Measurements from ENCODE around the gene FAHD2A.

The FAHD2A gene

GRCh38 chr2:95379371-95379831 is 23.1 kb upstream of the FAHD2A start:
- no peaks in the 10 kb centered on the region for H4K20me1 ChIP-seq (ENCODE audit: control insufficient read depth, insufficient read depth, low read depth, low read length)
- no peak overlapping the region for H3K4me2 ChIP-seq (ENCODE audit: low read length)
- H3K9me3 ChIP-seq (ENCODE audit: control insufficient read depth, insufficient read depth, low read length) = no peaks in the 10 kb centered on the region
- peak; percentile 47 for TF ChIP-seq CTCF (IDR thresholded peaks at IDR 0.05; ENCODE audit: low read depth, low read length, poor library complexity, severe bottlenecking)
- TF ChIP-seq EZH2phosphoT487 (IDR thresholded peaks at IDR 0.05; ENCODE audit: borderline replicate concordance, low read length) = no peak
- no peak overlapping the region for H3K27ac ChIP-seq (ENCODE audit: low read depth, low read length)
- H3K36me3 ChIP-seq (ENCODE audit: control insufficient read depth, low read length) = no peaks in the 10 kb centered on the region
- no peak overlapping the region for H3K4me3 ChIP-seq (ENCODE audit: low read length)
- no peaks in the 10 kb centered on the region for H3K27me3 ChIP-seq (ENCODE audit: control insufficient read depth, low read length)
- H3K79me2 ChIP-seq (ENCODE audit: control insufficient read depth, low read length) = no peaks in the 10 kb centered on the region
- H3K9me2 ChIP-seq (replicated peaks; ENCODE audit: control insufficient read depth, low read length) = no peaks in the 10 kb centered on the region
- H3F3A ChIP-seq (ENCODE audit: control insufficient read depth, insufficient read depth) = no peaks in the 10 kb centered on the region
- H3K4me1 ChIP-seq (ENCODE audit: control insufficient read depth, low read length) = 0 out of 2 replicates have a peak, but pooled peaks cover 3% of the 10 kb centered on the region

- no peaks in the 10 kb centered on the region for H3K9me2 ChIP-seq (replicated peaks; ENCODE audit: control insufficient read depth, low read length)
- H3K4me1 ChIP-seq (ENCODE audit: control insufficient read depth, low read length) = 0 out of 2 replicates have a peak, but pooled peaks cover 3% of the 10 kb centered on the region
- H4K20me1 ChIP-seq (ENCODE audit: control insufficient read depth, insufficient read depth, low read depth, low read length) = no peaks in the 10 kb centered on the region
- no peak overlapping the region for H3K27ac ChIP-seq (ENCODE audit: low read depth, low read length)
- H3K27me3 ChIP-seq (ENCODE audit: control insufficient read depth, low read length) = no peaks in the 10 kb centered on the region
- no peak overlapping the region for H3K4me2 ChIP-seq (ENCODE audit: low read length)
- no peak for TF ChIP-seq CTCF (IDR thresholded peaks at IDR 0.05; ENCODE audit: low read depth, low read length, poor library complexity, severe bottlenecking)
- TF ChIP-seq EZH2phosphoT487 (IDR thresholded peaks at IDR 0.05; ENCODE audit: borderline replicate concordance, low read length) = no peak
- no peak overlapping the region for H3K4me3 ChIP-seq (ENCODE audit: low read length)
- no peaks in the 10 kb centered on the region for H3K36me3 ChIP-seq (ENCODE audit: control insufficient read depth, low read length)
- no peaks in the 10 kb centered on the region for H3K9me3 ChIP-seq (ENCODE audit: control insufficient read depth, insufficient read depth, low read length)
- no peaks in the 10 kb centered on the region for H3K79me2 ChIP-seq (ENCODE audit: control insufficient read depth, low read length)
- H3F3A ChIP-seq (ENCODE audit: control insufficient read depth, insufficient read depth) = no peaks in the 10 kb centered on the region
Measured at GRCh38 chr2:95380280-95380679, 22.2 kb upstream of the FAHD2A start.

- H3K9me2 ChIP-seq (replicated peaks; ENCODE audit: control insufficient read depth, low read length) = no peaks in the 10 kb centered on the region
- 0 out of 2 replicates have a peak, but pooled peaks cover 3% of the 10 kb centered on the region for H3K4me1 ChIP-seq (ENCODE audit: control insufficient read depth, low read length)
- H3K27ac ChIP-seq (ENCODE audit: low read depth, low read length) = no peak overlapping the region
- no peaks in the 10 kb centered on the region for H3K27me3 ChIP-seq (ENCODE audit: control insufficient read depth, low read length)
- H3K4me3 ChIP-seq (ENCODE audit: low read length) = no peak overlapping the region
- TF ChIP-seq EZH2phosphoT487 (IDR thresholded peaks at IDR 0.05; ENCODE audit: borderline replicate concordance, low read length) (no peak), CTCF (IDR thresholded peaks at IDR 0.05; ENCODE audit: low read depth, low read length, poor library complexity, severe bottlenecking) (no peak)
- no peaks in the 10 kb centered on the region for H3F3A ChIP-seq (ENCODE audit: control insufficient read depth, insufficient read depth)
- no peaks in the 10 kb centered on the region for H3K9me3 ChIP-seq (ENCODE audit: control insufficient read depth, insufficient read depth, low read length)
- no peaks in the 10 kb centered on the region for H3K79me2 ChIP-seq (ENCODE audit: control insufficient read depth, low read length)
- no peaks in the 10 kb centered on the region for H4K20me1 ChIP-seq (ENCODE audit: control insufficient read depth, insufficient read depth, low read depth, low read length)
- H3K36me3 ChIP-seq (ENCODE audit: control insufficient read depth, low read length) = no peaks in the 10 kb centered on the region
- no peak overlapping the region for H3K4me2 ChIP-seq (ENCODE audit: low read length)
Measured at GRCh38 chr2:95380731-95381130, 21.8 kb upstream of the FAHD2A start.
